Eye (tissue), 1 donor: Measurements from ENCODE around the gene ADGRL4.
"Not testable (repeated sequence)": the region's sequence is repeated elsewhere in the genome, so short reads cannot be mapped to it uniquely, and the experiment has no call there.

Experiments
- DNase-seq: peaks from one replicate; pipeline ENCODE4 v3.0.0-alpha.2; 2015

ADGRL4 gene

GRCh38 chr1:78916986-78917385 is 89.5 kb downstream of the ADGRL4 start:
- no peak for DNase-seq

- DNase-seq: no peak
Measured at GRCh38 chr1:78913950-78914349, 92.6 kb downstream of the ADGRL4 start.

- no peak for DNase-seq
Measured at GRCh38 chr1:78911956-78912880, 94.3 kb downstream of the ADGRL4 start.

DNA sequence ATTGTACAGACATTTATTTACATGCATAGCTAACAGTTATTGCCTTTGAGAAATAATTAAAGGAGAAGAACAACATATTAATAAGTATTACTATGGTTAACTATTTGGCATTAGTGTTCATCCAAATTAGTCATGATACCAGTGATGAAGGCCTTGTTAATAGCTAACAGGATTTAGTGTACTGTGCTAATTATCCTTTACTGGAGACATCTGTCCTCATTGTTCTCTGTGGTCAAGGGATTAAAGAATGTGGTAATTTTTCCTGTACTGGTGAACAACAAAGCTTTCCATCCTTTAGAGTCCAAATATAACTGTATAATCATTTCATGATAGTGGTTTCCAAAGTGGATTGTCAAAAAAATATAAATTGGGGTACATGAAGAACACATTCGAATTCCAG is 103.9 kb downstream of the ADGRL4 start:
- DNase-seq: no peak

DNA sequence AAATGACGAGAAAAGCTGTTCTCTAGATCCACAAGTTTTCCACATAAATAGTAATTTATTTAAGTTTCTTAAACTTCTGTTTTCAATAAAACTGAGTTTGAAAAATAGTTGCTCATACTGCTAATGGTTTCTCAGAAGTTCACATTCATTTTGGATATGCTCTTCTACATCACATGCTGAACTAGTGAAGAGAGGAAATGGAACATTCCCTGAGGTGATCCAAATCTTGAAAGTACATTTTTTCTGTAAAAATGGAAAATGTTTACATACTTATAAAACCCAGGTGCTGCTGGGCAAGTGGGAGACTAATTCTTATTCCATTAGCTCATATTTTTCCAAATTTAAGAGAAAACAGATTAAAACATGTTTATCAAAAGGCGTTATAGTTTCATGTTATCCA is 111.7 kb downstream of the ADGRL4 start:
- no peak for DNase-seq

DNA sequence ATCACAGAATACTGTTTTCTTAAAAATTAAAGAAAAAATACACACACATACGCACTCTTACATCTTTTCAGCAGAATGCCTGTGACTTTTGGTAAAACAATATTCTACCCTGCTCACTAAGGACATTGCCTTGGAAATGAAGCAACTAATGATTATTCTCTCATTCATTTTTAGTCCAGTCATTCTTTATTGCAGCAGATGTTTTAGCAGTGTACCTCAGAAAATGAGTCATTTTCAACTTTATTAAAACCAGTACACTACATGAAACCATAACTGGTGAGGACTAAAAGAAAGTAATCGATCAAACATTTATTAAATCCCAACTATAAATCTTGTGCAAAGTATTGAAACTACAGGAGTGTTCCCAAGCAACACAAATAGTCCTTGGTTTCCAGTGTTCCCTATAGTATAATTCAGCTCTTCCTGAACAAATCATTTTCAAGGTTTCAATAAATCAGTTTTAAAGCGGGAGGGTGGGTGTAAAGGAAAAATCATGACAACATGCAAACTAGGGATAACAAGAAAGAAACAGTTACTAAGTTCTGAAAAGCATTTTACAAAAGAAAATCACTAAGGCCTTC is 114.2 kb downstream of the ADGRL4 start:
- DNase-seq: no peak

DNA sequence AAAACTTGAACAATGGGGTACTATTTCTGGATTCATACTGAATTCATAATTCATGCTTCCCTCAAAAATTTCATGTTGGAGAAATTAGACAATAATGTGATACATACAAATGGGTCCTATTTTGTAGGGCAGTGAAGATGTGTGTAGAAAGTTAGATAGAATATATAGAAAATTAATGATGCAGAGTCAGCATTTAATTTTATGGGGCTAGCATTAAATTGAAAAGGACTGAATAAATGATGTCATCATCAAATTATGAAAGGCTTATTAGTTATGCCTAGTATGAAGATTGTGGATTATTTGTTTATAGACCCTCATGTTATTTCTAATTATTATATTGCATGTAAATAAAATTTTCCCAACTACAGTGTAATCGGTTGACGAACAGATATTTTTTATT is 119.1 kb downstream of the ADGRL4 start:
- no peak for DNase-seq

- peak; percentile 21 for DNase-seq
Measured at GRCh38 chr1:78884685-78885452, 121.7 kb downstream of the ADGRL4 start.

- DNase-seq: no peak
Measured at GRCh38 chr1:78880223-78880622, 126.3 kb downstream of the ADGRL4 start.

DNA sequence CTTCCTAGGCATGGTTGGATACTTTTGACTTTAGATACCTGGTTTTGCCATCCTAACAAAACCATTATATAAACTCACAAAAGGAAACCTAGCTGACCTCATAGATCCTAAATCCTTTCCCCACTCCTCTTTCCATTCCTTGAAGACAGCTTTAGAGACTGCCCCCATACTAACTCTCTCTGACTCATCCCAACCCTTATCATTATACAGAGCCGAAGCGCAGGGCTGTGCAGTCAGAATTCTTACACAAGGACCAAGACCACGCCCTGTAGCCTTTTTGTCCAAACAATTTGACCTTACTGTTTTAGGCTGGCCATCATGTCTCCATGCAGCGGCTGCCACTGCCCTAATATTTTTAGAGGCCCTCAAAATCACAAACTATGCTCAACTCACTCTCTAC is 130.5 kb downstream of the ADGRL4 start:
- not testable (repeated sequence) for DNase-seq

DNA sequence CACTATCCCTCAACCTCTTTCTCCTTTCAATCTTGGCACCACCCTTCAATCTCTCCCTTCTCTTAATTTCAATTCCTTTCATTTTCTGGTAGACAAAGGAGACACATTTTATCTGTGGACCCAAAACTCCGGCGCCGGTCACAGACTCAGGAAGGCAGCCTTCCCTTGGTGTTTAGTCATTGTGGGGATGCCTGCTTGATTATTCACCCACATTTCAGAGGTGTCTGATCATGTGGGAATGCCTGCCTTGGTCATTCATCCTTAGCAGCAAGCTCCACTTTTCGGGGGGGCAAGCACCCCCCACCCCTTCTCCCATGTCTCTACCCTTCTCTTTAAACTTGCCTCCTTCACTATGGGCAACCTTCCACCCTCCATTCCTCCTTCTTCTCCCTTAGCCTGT is 133.7 kb downstream of the ADGRL4 start:
- not testable (repeated sequence) for DNase-seq

GRCh38 chr1:78871249-78871648 is 135.3 kb downstream of the ADGRL4 start:
- DNase-seq: no peak

DNA sequence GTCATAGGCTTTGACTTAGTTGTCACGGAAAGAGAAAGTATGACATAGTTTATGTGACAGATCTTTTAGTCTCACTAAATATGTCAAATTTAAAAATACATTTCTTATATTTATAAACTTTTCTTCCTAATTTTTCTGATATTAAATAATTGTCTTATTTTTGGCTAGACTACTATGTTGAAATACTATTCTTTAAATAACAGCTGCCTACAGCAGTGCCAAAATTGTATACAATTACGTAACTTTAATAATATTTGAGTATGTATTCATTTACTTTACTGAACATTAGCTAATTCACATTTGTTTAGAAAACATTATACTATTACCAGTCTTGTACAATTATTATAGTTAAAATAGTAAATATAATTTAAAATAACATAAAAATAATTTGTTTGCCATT is 137.4 kb downstream of the ADGRL4 start:
- DNase-seq: no peak

GRCh38 chr1:78864175-78864574 is 142.4 kb downstream of the ADGRL4 start:
- no peak for DNase-seq

DNA sequence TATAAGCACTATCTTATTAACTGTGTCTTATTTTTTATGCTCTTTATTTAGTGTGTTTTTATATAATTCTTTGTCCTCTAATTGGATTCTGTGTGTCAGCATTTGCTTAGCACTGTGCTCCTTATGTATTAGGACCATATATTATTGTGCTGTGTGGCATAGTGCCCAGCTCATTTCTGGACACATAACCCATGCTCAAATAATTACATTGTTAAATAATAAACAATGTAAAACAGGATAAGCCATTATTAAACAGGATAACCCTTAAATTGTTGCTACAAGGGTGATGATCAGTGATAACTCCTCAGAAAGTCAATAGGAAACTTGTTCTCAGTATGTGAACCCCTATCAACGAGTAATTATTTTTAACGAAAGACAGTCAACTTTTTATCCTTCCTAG is 150.4 kb downstream of the ADGRL4 start:
- DNase-seq: no peak

DNA sequence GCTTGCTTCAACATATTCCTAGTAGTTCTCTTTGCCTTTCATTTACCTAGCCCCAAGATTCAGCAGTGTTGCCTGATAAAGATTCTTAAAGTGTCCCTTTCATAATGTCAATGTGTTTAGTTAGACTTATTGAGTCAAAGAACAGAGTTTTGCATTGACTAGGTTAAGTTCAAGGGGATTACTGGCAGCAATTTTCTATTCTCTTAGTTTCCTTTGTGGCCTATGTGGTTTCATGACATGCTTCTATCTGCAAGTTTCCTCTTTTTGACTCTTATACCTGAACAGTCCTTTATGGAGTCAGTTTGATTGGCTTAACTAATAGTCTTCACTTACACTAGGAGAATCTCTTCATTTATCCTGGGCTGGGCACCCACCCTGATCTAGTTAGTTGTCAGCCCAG is 151.3 kb downstream of the ADGRL4 start:
- no peak for DNase-seq

- no peak for DNase-seq
Measured at GRCh38 chr1:78854556-78854955, 152.0 kb downstream of the ADGRL4 start.

DNA sequence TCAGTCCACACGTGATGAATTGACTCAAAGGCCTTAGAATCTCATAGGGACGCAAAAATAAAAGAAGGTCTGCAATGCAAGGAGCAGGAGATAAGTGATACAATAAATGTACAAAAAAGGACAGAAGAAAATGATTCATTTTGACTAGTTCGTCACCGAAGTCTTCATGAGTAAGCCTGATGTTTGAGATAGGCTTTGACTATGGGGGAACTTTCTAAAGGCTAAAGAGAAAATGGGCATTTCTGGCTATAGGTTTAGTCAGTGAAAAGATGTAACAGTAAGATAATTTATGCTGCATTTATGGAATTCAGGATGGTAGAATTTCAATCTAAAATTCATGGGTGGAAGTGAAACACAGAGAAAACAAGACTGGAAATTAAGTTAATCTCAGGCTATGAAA is 163.0 kb downstream of the ADGRL4 start:
- no peak for DNase-seq

- peak; percentile 15 for DNase-seq
Measured at GRCh38 chr1:78843111-78843510, 163.4 kb downstream of the ADGRL4 start.

DNA sequence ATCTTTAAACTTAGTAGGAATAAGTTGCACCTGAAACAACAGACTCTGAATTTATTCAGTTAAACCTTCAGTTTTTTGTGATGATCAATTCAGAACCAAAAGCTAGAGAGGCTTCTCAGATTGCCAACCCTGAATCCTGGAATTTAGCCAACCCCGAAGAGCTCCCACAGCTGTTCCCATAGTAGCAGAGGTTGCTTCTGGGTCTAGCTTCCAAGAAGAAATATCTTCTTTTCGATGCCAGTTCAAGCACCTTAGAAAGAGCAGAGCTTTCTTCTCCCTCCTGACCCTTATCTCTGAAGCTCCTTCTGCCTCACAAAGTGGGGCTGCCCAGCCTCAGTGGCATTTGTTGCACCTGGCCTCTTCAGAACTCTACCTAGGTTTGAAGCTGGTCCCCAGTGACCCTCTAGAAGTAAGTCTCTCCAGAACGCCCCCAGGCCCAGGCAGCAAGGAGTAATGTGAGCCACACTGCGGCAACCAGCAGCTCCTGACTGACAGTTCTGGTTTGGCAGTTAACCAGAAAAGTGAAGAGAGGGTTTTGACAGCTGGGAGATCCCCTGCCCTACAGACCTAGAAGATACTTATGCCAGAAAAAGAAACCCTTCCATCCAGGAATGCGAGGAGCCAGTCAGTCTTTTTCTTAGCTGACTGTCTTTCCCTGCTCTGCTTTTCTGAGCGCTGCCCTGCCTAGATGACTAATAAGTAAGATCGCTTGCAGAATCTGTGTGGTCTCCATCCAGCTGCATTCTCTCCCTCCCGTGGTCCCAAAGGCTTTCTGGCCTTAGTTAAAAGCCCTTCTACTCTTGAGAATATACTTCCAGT is 165.9 kb downstream of the ADGRL4 start:
- peak; percentile 84 for DNase-seq
